ENCODE results near the gene DCTPP1. TPM values are rescaled to one million over a fixed set of nuclear protein-coding genes. Genes with fewer than 3 reads are reported as not detected.
A peak's percentile ranks its signal among the peaks of the same experiment; 100 is the strongest.

Gene DCTPP1
- total RNA-seq, 1 donor from 2014 or later = 26.4 TPM

- no peaks in the 10 kb centered on the region for H3K9me3 Mint-ChIP-seq (ENCODE audit: low read depth)
- H3K27ac Mint-ChIP-seq (ENCODE audit: unreplicated experiment) = no peak overlapping the region
- peak overlapping the region; percentile 87 for H3K4me3 Mint-ChIP-seq (ENCODE audit: unreplicated experiment)
- TF ChIP-seq CTCF (IDR thresholded peaks at IDR 0.05) = no peak
- no peak for DNase-seq (ENCODE audit: low spot score)
- no peaks in the 10 kb centered on the region for H3K27me3 Mint-ChIP-seq (ENCODE audit: low read depth)
- peaks cover 2% of the 10 kb centered on the region for H3K36me3 Mint-ChIP-seq (ENCODE audit: low read depth)
- H3K4me1 Mint-ChIP-seq (ENCODE audit: low read depth) = peaks cover 27% of the 10 kb centered on the region
Measured at GRCh38 chr16:30401768-30402425, 27.9 kb downstream of the DCTPP1 start.

- DNase-seq (ENCODE audit: low spot score) = no peak
- Mint-ChIP-seq H3K9me3 (ENCODE audit: low read depth) (no peaks in the 10 kb centered on the region), H3K36me3 (ENCODE audit: low read depth) (peaks cover 2% of the 10 kb centered on the region), H3K4me1 (ENCODE audit: low read depth) (peaks cover 34% of the 10 kb centered on the region), H3K4me3 (ENCODE audit: unreplicated experiment) (peak overlapping the region; percentile 87), H3K27me3 (ENCODE audit: low read depth) (no peaks in the 10 kb centered on the region), H3K27ac (ENCODE audit: unreplicated experiment) (peak overlapping the region; percentile 96)
- TF ChIP-seq CTCF (IDR thresholded peaks at IDR 0.05) = peak; percentile 16
Measured at GRCh38 chr16:30399435-30400186, 30.2 kb downstream of the DCTPP1 start.

GRCh38 chr16:30398661-30399434 is 31.0 kb downstream of the DCTPP1 start:
- H3K4me3 Mint-ChIP-seq (ENCODE audit: unreplicated experiment) = no peak overlapping the region
- no peak for TF ChIP-seq CTCF (IDR thresholded peaks at IDR 0.05)
- H3K27ac Mint-ChIP-seq (ENCODE audit: unreplicated experiment) = peak overlapping the region; percentile 63
- H3K36me3 Mint-ChIP-seq (ENCODE audit: low read depth) = peaks cover 2% of the 10 kb centered on the region
- H3K27me3 Mint-ChIP-seq (ENCODE audit: low read depth) = no peaks in the 10 kb centered on the region
- peaks cover 41% of the 10 kb centered on the region for H3K4me1 Mint-ChIP-seq (ENCODE audit: low read depth)
- no peaks in the 10 kb centered on the region for H3K9me3 Mint-ChIP-seq (ENCODE audit: low read depth)
- DNase-seq (ENCODE audit: low spot score) = no peak

GRCh38 chr16:30397776-30398660 is 31.8 kb downstream of the DCTPP1 start:
- no peak for TF ChIP-seq CTCF (IDR thresholded peaks at IDR 0.05)
- Mint-ChIP-seq H3K27ac (ENCODE audit: unreplicated experiment) (no peak overlapping the region), H3K9me3 (ENCODE audit: low read depth) (no peaks in the 10 kb centered on the region), H3K4me1 (ENCODE audit: low read depth) (peaks cover 44% of the 10 kb centered on the region), H3K36me3 (ENCODE audit: low read depth) (peaks cover 2% of the 10 kb centered on the region), H3K27me3 (ENCODE audit: low read depth) (no peaks in the 10 kb centered on the region), H3K4me3 (ENCODE audit: unreplicated experiment) (no peak overlapping the region)
- no peak for DNase-seq (ENCODE audit: low spot score)
